WTC11 (cell line): Measurements from ENCODE around the gene CFAP20DC. TPM values are rescaled to one million over a fixed set of nuclear protein-coding genes. Genes with fewer than 3 reads are reported as not detected.
"Not testable (repeated sequence)": the region's sequence is repeated elsewhere in the genome, so short reads cannot be mapped to it uniquely, and the experiment has no call there.

Experiments
- ATAC-seq: fragments of 200-7000 bp; cut with Tn5 transposase; 2 replicates; pipeline ENCODE4 v1.10.0; 2021; ENCODE audit warnings: mild to moderate bottlenecking, moderate library complexity
- CTCF ChIA-PET: fragments of 300-600 bp; sonication (Branson Sonifier 250); formaldehyde crosslinking; loops from one replicate; lab custom pipeline; 2021; ENCODE audit warnings: antibody characterized with exemption; lab: Charles Lee
- POLR2A ChIA-PET: fragments of 350-600 bp; sonication (Branson Sonifier 250); formaldehyde crosslinking; loops from one replicate; lab custom pipeline; 2021; ENCODE audit warnings: antibody characterized with exemption; lab: Charles Lee
- DNase-seq: peaks from one replicate; pipeline ENCODE4 v3.0.0; 2021; ENCODE audit warnings: low spot score
- H3K27ac Mint-ChIP-seq: 2 replicates; pipeline ENCODE4 v1.8.0; 2021; ENCODE audit warnings: mixed read lengths
- H3K27me3 Mint-ChIP-seq: 2 replicates; pipeline ENCODE4 v1.8.0; 2021; ENCODE audit warnings: low read depth, mild to moderate bottlenecking, moderate library complexity, mixed read lengths
- H3K36me3 Mint-ChIP-seq: 2 replicates; pipeline ENCODE4 v1.8.0; 2021; ENCODE audit warnings: mixed read lengths
- H3K4me1 Mint-ChIP-seq: 2 replicates; pipeline ENCODE4 v1.8.0; 2022; ENCODE audit warnings: mixed read lengths
- H3K4me3 Mint-ChIP-seq: 2 replicates; pipeline ENCODE4 v1.8.0; 2021; ENCODE audit warnings: mild to moderate bottlenecking, moderate library complexity, mixed read lengths
- H3K9me3 Mint-ChIP-seq: 2 replicates; pipeline ENCODE4 v1.8.0; 2021; ENCODE audit warnings: mixed read lengths
- EMX1 ChIP-seq: fragments of 250-450 bp; sonication (Bioruptor Pico); IDR thresholded peaks from 2 replicates; pipeline ENCODE4 v1.8.0; 2021; ENCODE audit warnings: mild to moderate bottlenecking
- FOXJ3 ChIP-seq: sonication (generic); formaldehyde crosslinking; IDR thresholded peaks from 2 replicates; pipeline ENCODE4 v1.9.0; 2021; ENCODE audit warnings: missing genetic modification reagents, mild to moderate bottlenecking, borderline replicate concordance
- FOXP4 ChIP-seq: sonication (generic); formaldehyde crosslinking; IDR thresholded peaks from 2 replicates; pipeline ENCODE4 v1.8.0; 2022; ENCODE audit warnings: mild to moderate bottlenecking, missing genetic modification reagents
- IRF1 ChIP-seq: sonication (generic); formaldehyde crosslinking; IDR thresholded peaks from 2 replicates; pipeline ENCODE4 v1.8.0; 2023; ENCODE audit warnings: missing genetic modification reagents
- JAZF1 ChIP-seq: fragments of 250-450 bp; sonication (Bioruptor Pico); IDR thresholded peaks from 2 replicates; pipeline ENCODE4 v1.9.0; 2021; ENCODE audit warnings: moderate library complexity, mild to moderate bottlenecking, inconsistent platforms
- MAX ChIP-seq: sonication (generic); formaldehyde crosslinking; IDR thresholded peaks from 2 replicates; pipeline ENCODE4 v1.8.0; 2022; ENCODE audit warnings: mild to moderate bottlenecking, missing genetic modification reagents
- MXD4 ChIP-seq: fragments of 250-450 bp; sonication (Bioruptor Pico); IDR thresholded peaks from 2 replicates; pipeline ENCODE4 v1.8.0; 2021; ENCODE audit warnings: mild to moderate bottlenecking, moderate library complexity, borderline replicate concordance
- NFATC4 ChIP-seq: fragments of 250-450 bp; sonication (Bioruptor Pico); IDR thresholded peaks from 2 replicates; pipeline ENCODE4 v1.9.0; 2021; ENCODE audit warnings: mild to moderate bottlenecking
- NR1H2 ChIP-seq: sonication (generic); formaldehyde crosslinking; IDR thresholded peaks from 2 replicates; pipeline ENCODE4 v1.9.0; 2021; ENCODE audit warnings: mild to moderate bottlenecking, moderate library complexity, missing genetic modification reagents
- NR3C1 ChIP-seq: sonication (generic); formaldehyde crosslinking; conservative IDR thresholded peaks from 2 replicates; pipeline ENCODE4 v1.8.1; 2023; ENCODE audit warnings: low read depth, mild to moderate bottlenecking, missing genetic modification reagents
- PREB ChIP-seq: sonication (generic); formaldehyde crosslinking; IDR thresholded peaks from 2 replicates; pipeline ENCODE4 v1.8.1; 2022; ENCODE audit warnings: mild to moderate bottlenecking, missing genetic modification reagents, moderate library complexity, borderline replicate concordance
- TEAD1 ChIP-seq: sonication (generic); formaldehyde crosslinking; IDR thresholded peaks from 2 replicates; pipeline ENCODE4 v1.8.0; 2022; ENCODE audit warnings: mild to moderate bottlenecking, missing genetic modification reagents
- TP53 ChIP-seq: sonication (generic); formaldehyde crosslinking; IDR thresholded peaks from 2 replicates; pipeline ENCODE4 v1.8.1; 2023; ENCODE audit warnings: mild to moderate bottlenecking, missing genetic modification reagents
- ZNF219 ChIP-seq: sonication (generic); formaldehyde crosslinking; IDR thresholded peaks from 2 replicates; pipeline ENCODE4 v1.8.0; 2023; ENCODE audit warnings: missing genetic modification reagents, mild to moderate bottlenecking, borderline replicate concordance
- ZNF232 ChIP-seq: sonication (generic); formaldehyde crosslinking; IDR thresholded peaks from 2 replicates; pipeline ENCODE4 v1.8.0; 2022; ENCODE audit warnings: mild to moderate bottlenecking, missing genetic modification reagents
- ZNF263 ChIP-seq: sonication (generic); formaldehyde crosslinking; IDR thresholded peaks from 2 replicates; pipeline ENCODE4 v1.8.1; 2022; ENCODE audit warnings: low read depth, mild to moderate bottlenecking, moderate library complexity, missing genetic modification reagents
- total RNA-seq: library from RNA; stranded (reverse); gene quantifications from 3 replicates; pipeline ENCODE4 v1.2.3, GENCODE V29; 2021

Gene CFAP20DC
- total RNA-seq, 1 experiment from 2014 or later, result 4.9 TPM

- no peak for TF ChIP-seq NR3C1 (CRISPR knock-in tag)
- TF ChIP-seq ZNF263, result no peak
- no peak for TF ChIP-seq EMX1 (CRISPR knock-in tag)
- TF ChIP-seq MXD4 (CRISPR knock-in tag), result no peak
- no peak for TF ChIP-seq TP53 (CRISPR knock-in tag)
These were observed 343.2 kb downstream of the CFAP20DC start (continued) for GRCh38 chr3:58706395-58707167.

- H3K4me1 Mint-ChIP-seq, result no peaks in the 10 kb centered on the region
- H3K4me3 Mint-ChIP-seq, result no peak overlapping the region
- ATAC-seq (no peak), DNase-seq (no peak)
- H3K27me3 Mint-ChIP-seq, result no peaks in the 10 kb centered on the region
- peaks cover 27% of the 10 kb centered on the region for H3K9me3 Mint-ChIP-seq
- CTCF ChIA-PET, result no interaction called here
- POLR2A ChIA-PET, result no interaction called here
- H3K36me3 Mint-ChIP-seq, result no peaks in the 10 kb centered on the region
- TF ChIP-seq IRF1 (CRISPR knock-in tag) (no peak), NFATC4 (CRISPR knock-in tag) (no peak), JAZF1 (CRISPR knock-in tag) (no peak), FOXP4 (CRISPR knock-in tag) (no peak)
- no peak overlapping the region for H3K27ac Mint-ChIP-seq
These were observed 345.1 kb downstream of the CFAP20DC start for GRCh38 chr3:58704745-58705144.

GRCh38 chr3:58704304-58704703 is 345.5 kb downstream of the CFAP20DC start:
- H3K27me3 Mint-ChIP-seq, POLR2A ChIA-PET, H3K4me3 Mint-ChIP-seq, ATAC-seq, H3K27ac Mint-ChIP-seq, H3K4me1 Mint-ChIP-seq, DNase-seq, H3K36me3 Mint-ChIP-seq, CTCF ChIA-PET: not testable (repeated sequence)
- H3K9me3 Mint-ChIP-seq, result peaks cover 27% of the 10 kb centered on the region

GRCh38 chr3:58698246-58698645 is 351.6 kb downstream of the CFAP20DC start:
- Mint-ChIP-seq H3K4me3 (no peak overlapping the region), H3K4me1 (peaks cover 9% of the 10 kb centered on the region), H3K36me3 (peaks cover 22% of the 10 kb centered on the region)
- ATAC-seq (no peak), DNase-seq (no peak)
- CTCF ChIA-PET, result no interaction called here
- TF ChIP-seq ZNF219 (CRISPR knock-in tag) (no peak), FOXP4 (CRISPR knock-in tag) (no peak), PREB (CRISPR knock-in tag) (no peak), MAX (CRISPR knock-in tag) (no peak), NR1H2 (CRISPR knock-in tag) (no peak), ZNF232 (no peak), FOXJ3 (CRISPR knock-in tag) (no peak), TEAD1 (CRISPR knock-in tag) (no peak), NR3C1 (CRISPR knock-in tag) (no peak), TP53 (CRISPR knock-in tag) (no peak)
- TF ChIP-seq, all 79 proteins: peak for 0
- H3K27ac Mint-ChIP-seq, result no peak overlapping the region
- POLR2A ChIA-PET, result no interaction called here
- peaks cover 58% of the 10 kb centered on the region for H3K9me3 Mint-ChIP-seq
- H3K27me3 Mint-ChIP-seq, result no peaks in the 10 kb centered on the region; the same call in 1 of the 2 replicates
